ENCODE measurements around the gene PPEF2. TPM values are rescaled to one million over a fixed set of nuclear protein-coding genes. Genes with fewer than 3 reads are reported as not detected.

PPEF2 gene
- total RNA-seq, 1 donor: not detected

DNA sequence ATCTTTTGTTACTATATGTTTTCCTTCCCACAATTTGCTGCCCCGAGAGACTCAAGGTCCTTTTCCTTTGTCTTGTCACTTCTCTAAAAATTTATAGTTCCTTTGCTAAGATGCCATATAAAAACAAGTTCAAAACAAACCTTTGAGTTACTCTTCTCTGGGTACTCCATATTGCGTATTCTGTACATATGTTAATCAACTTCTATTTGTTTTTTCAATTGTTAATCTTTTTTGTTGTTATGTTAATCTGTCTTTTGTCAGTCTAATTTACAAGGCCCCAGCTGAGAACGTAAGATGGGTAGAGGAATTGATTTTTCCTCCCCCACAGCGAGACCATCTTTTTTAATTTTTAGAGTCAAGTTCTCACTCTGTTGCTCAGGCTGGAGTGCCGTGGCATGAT lies 7.2 kb upstream of the PPEF2 start:
- H3K4me3 ChIP-seq (ENCODE audit: insufficient read depth, low read length): no peak overlapping the region
- H3K9me3 ChIP-seq (ENCODE audit: low read depth, low read length): no peaks in the 10 kb centered on the region
- TF ChIP-seq, protein P1, sequence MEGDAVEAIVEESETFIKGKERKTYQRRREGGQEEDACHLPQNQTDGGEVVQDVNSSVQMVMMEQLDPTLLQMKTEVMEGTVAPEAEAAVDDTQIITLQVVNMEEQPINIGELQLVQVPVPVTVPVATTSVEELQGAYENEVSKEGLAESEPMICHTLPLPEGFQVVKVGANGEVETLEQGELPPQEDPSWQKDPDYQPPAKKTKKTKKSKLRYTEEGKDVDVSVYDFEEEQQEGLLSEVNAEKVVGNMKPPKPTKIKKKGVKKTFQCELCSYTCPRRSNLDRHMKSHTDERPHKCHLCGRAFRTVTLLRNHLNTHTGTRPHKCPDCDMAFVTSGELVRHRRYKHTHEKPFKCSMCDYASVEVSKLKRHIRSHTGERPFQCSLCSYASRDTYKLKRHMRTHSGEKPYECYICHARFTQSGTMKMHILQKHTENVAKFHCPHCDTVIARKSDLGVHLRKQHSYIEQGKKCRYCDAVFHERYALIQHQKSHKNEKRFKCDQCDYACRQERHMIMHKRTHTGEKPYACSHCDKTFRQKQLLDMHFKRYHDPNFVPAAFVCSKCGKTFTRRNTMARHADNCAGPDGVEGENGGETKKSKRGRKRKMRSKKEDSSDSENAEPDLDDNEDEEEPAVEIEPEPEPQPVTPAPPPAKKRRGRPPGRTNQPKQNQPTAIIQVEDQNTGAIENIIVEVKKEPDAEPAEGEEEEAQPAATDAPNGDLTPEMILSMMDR (IDR thresholded peaks at IDR 0.05; ENCODE audit: extremely low read depth, low read depth, low read length): no peak
- H3K27me3 ChIP-seq (ENCODE audit: insufficient read depth, low read length): no peaks in the 10 kb centered on the region
- no peak overlapping the region for H2AFZ ChIP-seq (ENCODE audit: low read length)
- no peaks in the 10 kb centered on the region for H3K36me3 ChIP-seq (ENCODE audit: insufficient read depth, low read length)
- no peaks in the 10 kb centered on the region for H4K20me1 ChIP-seq (ENCODE audit: insufficient read depth, low read length)
- no peak overlapping the region for H3K27ac ChIP-seq (ENCODE audit: low read depth, low read length)
- H3K4me2 ChIP-seq (ENCODE audit: insufficient read depth, low read length): no peak overlapping the region
- DNase-seq (ENCODE audit: insufficient read length, low spot score, missing footprints): no peak
- no peaks in the 10 kb centered on the region for H3K79me2 ChIP-seq (ENCODE audit: insufficient read depth, low read length)
- no peaks in the 10 kb centered on the region for H3K4me1 ChIP-seq (ENCODE audit: insufficient read depth, low read length)

DNA sequence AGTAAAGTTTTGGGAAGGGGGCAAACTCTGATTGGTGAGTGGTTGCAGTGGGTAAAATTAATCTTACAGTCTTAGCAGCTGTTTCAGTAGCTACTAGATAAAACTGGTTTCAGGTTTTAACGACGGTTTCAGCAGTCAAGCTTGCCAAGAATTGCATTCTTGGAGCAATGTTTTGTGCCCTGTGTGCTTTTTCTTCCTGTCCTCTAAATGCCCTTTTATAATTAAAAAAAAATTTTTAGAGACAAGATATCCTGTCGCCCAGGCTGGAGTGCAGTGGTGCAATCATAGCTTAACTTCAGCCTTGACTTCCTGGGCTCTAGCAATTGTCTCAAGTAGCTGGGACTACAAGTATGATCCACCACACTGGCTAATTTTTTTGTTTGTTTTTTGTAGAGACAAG lies 6.3 kb upstream of the PPEF2 start:
- H3K4me2 ChIP-seq (ENCODE audit: insufficient read depth, low read length): no peak overlapping the region

DNA sequence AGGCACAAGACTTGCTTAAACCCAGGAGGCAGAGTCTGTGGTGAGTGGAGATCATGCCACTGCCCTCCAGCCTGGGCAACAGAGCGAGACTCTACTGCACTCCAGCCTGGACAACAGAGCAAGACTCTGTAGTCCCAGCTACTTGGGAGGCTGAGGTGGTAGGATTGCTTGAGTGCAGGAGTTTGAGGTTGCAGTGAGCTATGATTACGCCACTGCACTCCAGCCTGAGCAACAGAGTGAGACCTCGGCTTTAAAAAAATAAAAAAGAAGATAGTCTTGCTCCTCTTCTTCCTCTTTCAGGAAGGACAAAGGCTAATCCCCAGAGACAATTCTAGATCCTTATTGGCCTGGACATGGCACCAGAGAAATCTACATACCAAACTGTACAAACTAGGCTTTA lies 5.7 kb upstream of the PPEF2 start:
- no peaks in the 10 kb centered on the region for H3K79me2 ChIP-seq (ENCODE audit: insufficient read depth, low read length)
- H3K4me3 ChIP-seq (ENCODE audit: insufficient read depth, low read length): no peak overlapping the region
- H3K4me1 ChIP-seq (ENCODE audit: insufficient read depth, low read length): no peaks in the 10 kb centered on the region
- H3K27me3 ChIP-seq (ENCODE audit: insufficient read depth, low read length): peaks cover 2% of the 10 kb centered on the region
- no peak overlapping the region for H3K27ac ChIP-seq (ENCODE audit: low read depth, low read length)
- no peak for DNase-seq (ENCODE audit: insufficient read length, low spot score, missing footprints)
- no peak overlapping the region for H3K4me2 ChIP-seq (ENCODE audit: insufficient read depth, low read length)
- no peak overlapping the region for H2AFZ ChIP-seq (ENCODE audit: low read length)
- no peaks in the 10 kb centered on the region for H3K9me3 ChIP-seq (ENCODE audit: low read depth, low read length)
- TF ChIP-seq, protein P1 (IDR thresholded peaks at IDR 0.05; ENCODE audit: extremely low read depth, low read depth, low read length): no peak
- H3K36me3 ChIP-seq (ENCODE audit: insufficient read depth, low read length): no peaks in the 10 kb centered on the region
- H4K20me1 ChIP-seq (ENCODE audit: insufficient read depth, low read length): no peaks in the 10 kb centered on the region

More for the DNA sequence above, 6.3 kb upstream of the PPEF2 start:
- H3K4me1 ChIP-seq (ENCODE audit: insufficient read depth, low read length): no peaks in the 10 kb centered on the region
- H3K27me3 ChIP-seq (ENCODE audit: insufficient read depth, low read length): peaks cover 2% of the 10 kb centered on the region
- no peaks in the 10 kb centered on the region for H3K36me3 ChIP-seq (ENCODE audit: insufficient read depth, low read length)
- no peaks in the 10 kb centered on the region for H3K9me3 ChIP-seq (ENCODE audit: low read depth, low read length)
- no peaks in the 10 kb centered on the region for H4K20me1 ChIP-seq (ENCODE audit: insufficient read depth, low read length)
- TF ChIP-seq, protein P1 (IDR thresholded peaks at IDR 0.05; ENCODE audit: extremely low read depth, low read depth, low read length): no peak
- no peak overlapping the region for H3K27ac ChIP-seq (ENCODE audit: low read depth, low read length)
- H2AFZ ChIP-seq (ENCODE audit: low read length): no peak overlapping the region
- H3K79me2 ChIP-seq (ENCODE audit: insufficient read depth, low read length): no peaks in the 10 kb centered on the region
- no peak overlapping the region for H3K4me3 ChIP-seq (ENCODE audit: insufficient read depth, low read length)
- DNase-seq (ENCODE audit: insufficient read length, low spot score, missing footprints): no peak

DNA sequence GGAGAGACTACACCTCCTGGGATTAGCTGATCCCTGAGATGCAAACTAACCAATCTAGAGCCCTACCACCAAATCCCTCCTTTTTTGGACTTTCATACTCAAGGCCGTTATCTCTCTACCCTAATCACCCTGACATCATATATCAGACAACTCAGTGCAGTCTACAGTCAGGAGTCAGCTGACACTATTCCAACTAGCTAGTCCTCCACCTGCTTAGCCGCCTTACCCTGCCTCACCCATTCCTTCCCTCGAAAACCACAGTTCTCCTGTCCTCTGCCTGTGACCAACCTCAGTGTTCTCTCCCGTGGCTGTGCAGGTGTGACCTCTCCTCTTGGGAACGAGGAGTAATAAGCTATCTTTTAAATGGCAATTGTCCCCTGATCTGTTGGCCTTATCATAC lies 1.8 kb upstream of the PPEF2 start:
- no peak overlapping the region for H3K4me2 ChIP-seq (ENCODE audit: insufficient read depth, low read length)

More for the DNA sequence above, 1.8 kb upstream of the PPEF2 start:
- Histone ChIP-seq H3K36me3 (ENCODE audit: insufficient read depth, low read length) (no peaks in the 10 kb centered on the region), H3K27me3 (ENCODE audit: insufficient read depth, low read length) (peaks cover 2% of the 10 kb centered on the region), H3K27ac (ENCODE audit: low read depth, low read length) (no peak overlapping the region), H3K79me2 (ENCODE audit: insufficient read depth, low read length) (no peaks in the 10 kb centered on the region), H4K20me1 (ENCODE audit: insufficient read depth, low read length) (no peaks in the 10 kb centered on the region), H3K4me3 (ENCODE audit: insufficient read depth, low read length) (no peak overlapping the region), H2AFZ (ENCODE audit: low read length) (no peak overlapping the region), H3K9me3 (ENCODE audit: low read depth, low read length) (no peaks in the 10 kb centered on the region), H3K4me1 (ENCODE audit: insufficient read depth, low read length) (no peaks in the 10 kb centered on the region)
- TF ChIP-seq, protein P1 (IDR thresholded peaks at IDR 0.05; ENCODE audit: extremely low read depth, low read depth, low read length): no peak
- no peak for DNase-seq (ENCODE audit: insufficient read length, low spot score, missing footprints)

Data from osteoblast (primary cell).